Activated T-cell treated with anti-CD3 and anti-CD28 coated beads, Interleukin-2, amount 50 U/mL, for 48 hours (primary cell): ENCODE data around the gene RFLNA.

Experiments used
- DNase-seq, 2 experiments: peaks; one replicate each; pipeline ENCODE4 v3.0.0-alpha.2; 2020

RFLNA gene

DNA sequence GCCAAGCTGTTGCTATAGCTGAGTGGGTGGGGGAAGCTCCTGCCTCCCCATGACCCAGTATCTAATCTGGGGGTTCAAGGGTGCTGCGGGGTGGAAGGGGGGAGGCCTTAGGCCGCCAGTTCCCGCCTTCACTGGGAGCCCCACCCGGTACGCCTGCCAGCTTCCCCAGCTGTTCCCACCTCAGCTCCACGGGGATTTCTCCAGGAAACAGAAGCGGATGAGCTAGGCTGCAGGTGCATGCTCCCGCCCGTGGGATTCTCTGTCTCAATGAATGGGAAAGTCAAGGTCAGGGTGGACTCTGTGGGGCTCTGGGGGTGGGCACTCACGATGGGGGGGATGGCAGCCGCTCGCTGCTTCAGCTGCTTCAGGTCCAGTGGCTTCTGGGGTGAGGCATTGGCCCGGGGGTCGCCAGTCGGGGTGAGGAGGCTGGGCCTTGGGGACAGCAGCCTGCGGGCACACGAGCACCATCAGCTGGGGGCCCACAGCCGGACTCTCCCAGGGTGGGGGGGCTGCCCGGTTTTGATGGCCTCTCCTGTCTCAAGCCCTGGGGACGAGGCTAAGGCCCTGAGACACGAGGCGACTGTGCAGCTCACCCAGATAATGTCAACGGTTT lies 68.6 kb downstream of the RFLNA start:
- DNase-seq = no peak

- no peak for DNase-seq
Observed at GRCh38 chr12:124364543-124364942, 69.7 kb downstream of the RFLNA start.
